Nephron progenitor cell (in vitro differentiated cells): ENCODE results near the gene MYH16.
"Not testable (repeated sequence)": the region's sequence is repeated elsewhere in the genome, so short reads cannot be mapped to it uniquely, and the experiment has no call there.

ENCODE experiments used
- DNase-seq: peaks from one replicate; pipeline ENCODE4 v3.0.0; 2021
- H3K27ac Mint-ChIP-seq: 2 replicates; pipeline ENCODE4 v1.8.0; 2021; ENCODE audit warnings: mild to moderate bottlenecking, moderate library complexity, mixed read lengths
- H3K27me3 Mint-ChIP-seq: 2 replicates; pipeline ENCODE4 v1.8.0; 2021; ENCODE audit warnings: mild to moderate bottlenecking, low read depth, mixed read lengths; ENCODE audit not compliant: poor library complexity
- H3K36me3 Mint-ChIP-seq: 2 replicates; pipeline ENCODE4 v1.8.0; 2021; ENCODE audit warnings: low read depth, mixed read lengths
- H3K4me1 Mint-ChIP-seq: 2 replicates; pipeline ENCODE4 v1.8.0; 2021; ENCODE audit warnings: mixed read lengths
- H3K4me3 Mint-ChIP-seq: 2 replicates; pipeline ENCODE4 v1.8.0; 2021; ENCODE audit warnings: mild to moderate bottlenecking, moderate library complexity, mixed read lengths
- H3K9me3 Mint-ChIP-seq: 2 replicates; pipeline ENCODE4 v1.8.0; 2021; ENCODE audit warnings: mild to moderate bottlenecking, moderate library complexity, mixed read lengths
- CTCF ChIP-seq: fragments of 200-600 bp; sonication (generic); IDR thresholded peaks from 2 replicates; pipeline ENCODE4 v1.5.0; 2021; ENCODE audit warnings: antibody characterized with exemption

Gene MYH16

GRCh38 chr7:99324559-99324958 is 51.9 kb downstream of the MYH16 start:
- no peaks in the 10 kb centered on the region for H3K9me3 Mint-ChIP-seq
- peaks cover 4% of the 10 kb centered on the region for H3K27me3 Mint-ChIP-seq
- no peak for DNase-seq
- peak overlapping the region; percentile 90 for H3K4me3 Mint-ChIP-seq
- TF ChIP-seq CTCF = no peak
- H3K27ac Mint-ChIP-seq = no peak overlapping the region
- H3K36me3 Mint-ChIP-seq = peaks cover 8% of the 10 kb centered on the region
- peaks cover 17% of the 10 kb centered on the region for H3K4me1 Mint-ChIP-seq

- H3K27me3 Mint-ChIP-seq = peaks cover 4% of the 10 kb centered on the region
- no peak for TF ChIP-seq CTCF
- H3K36me3 Mint-ChIP-seq = peaks cover 13% of the 10 kb centered on the region
- peak overlapping the region; percentile 90 for H3K4me3 Mint-ChIP-seq
- H3K9me3 Mint-ChIP-seq = no peaks in the 10 kb centered on the region
- no peak for DNase-seq
- peaks cover 17% of the 10 kb centered on the region for H3K4me1 Mint-ChIP-seq
- no peak overlapping the region for H3K27ac Mint-ChIP-seq
These were observed 52.4 kb downstream of the MYH16 start for GRCh38 chr7:99325001-99325493.

- no peak for TF ChIP-seq CTCF
These were observed 53.2 kb downstream of the MYH16 start, which contains the start of gene ARPC1A for GRCh38 chr7:99325592-99326407. TSS of gene ARPC1A (plus strand) at chr7:99325898. CDS start at chr7:99333354, 7,456 bp downstream.

GRCh38 chr7:99326408-99326782 is 53.8 kb downstream of the MYH16 start:
- H3K9me3 Mint-ChIP-seq = no peaks in the 10 kb centered on the region
- peaks cover 17% of the 10 kb centered on the region for H3K36me3 Mint-ChIP-seq
- H3K4me3 Mint-ChIP-seq = peak overlapping the region; percentile 90
- H3K4me1 Mint-ChIP-seq = peaks cover 17% of the 10 kb centered on the region
- peak overlapping the region; percentile 39 for H3K27ac Mint-ChIP-seq
- TF ChIP-seq CTCF = no peak
- no peaks in the 10 kb centered on the region for H3K27me3 Mint-ChIP-seq
- no peak for DNase-seq

More at GRCh38 chr7:99325592-99326407, 53.2 kb downstream of the MYH16 start, which contains the start of gene ARPC1A:
- Mint-ChIP-seq H3K4me3 (peak within 1 kb of the TSS; percentile 90), H3K4me1 (peaks cover 17% of the 10 kb centered on the region), H3K27ac (peak within 1 kb of the TSS; percentile 82), H3K27me3 (no peaks in the 10 kb centered on the region), H3K9me3 (no peaks in the 10 kb centered on the region), H3K36me3 (peaks cover 17% of the 10 kb centered on the region)
- peak; percentile 93 for DNase-seq

- H3K36me3 Mint-ChIP-seq = peaks cover 39% of the 10 kb centered on the region
- H3K4me3 Mint-ChIP-seq, H3K9me3 Mint-ChIP-seq, H3K27me3 Mint-ChIP-seq, DNase-seq: not testable (repeated sequence)
- H3K27ac Mint-ChIP-seq = peak overlapping the region; percentile 57
- peaks cover 17% of the 10 kb centered on the region for H3K4me1 Mint-ChIP-seq
These were observed 57.8 kb downstream of the MYH16 start for GRCh38 chr7:99330314-99330961.

GRCh38 chr7:99331002-99331401 is 58.4 kb downstream of the MYH16 start:
- Mint-ChIP-seq H3K9me3 (no peaks in the 10 kb centered on the region), H3K4me3 (no peak overlapping the region), H3K4me1 (peaks cover 17% of the 10 kb centered on the region), H3K27me3 (no peaks in the 10 kb centered on the region), H3K36me3 (peaks cover 41% of the 10 kb centered on the region), H3K27ac (no peak overlapping the region)
- no peak for DNase-seq
- no peak for TF ChIP-seq CTCF
